Gastrocnemius medialis (tissue), 4 donors: Measurements from ENCODE around the gene NLGN3. TPM values are rescaled to one million over a fixed set of nuclear protein-coding genes. Genes with fewer than 3 reads are reported as not detected.
"Not testable (repeated sequence)": the region's sequence is repeated elsewhere in the genome, so short reads cannot be mapped to it uniquely, and the experiment has no call there.

Experiments
- ATAC-seq, 2 donors: fragments of 150-250 bp; one replicate each; pipeline ENCODE4 v1.9.1; 2016
- DNase-seq, 2 donors: peaks; one replicate each; pipeline ENCODE4 v3.0.0-alpha.2; 2019
- H3K27ac ChIP-seq, 4 donors: fragments of 200-600 bp; sonication (generic); 1 replicate in 1 of 4; 2 replicates in 3 of 4; pipeline ENCODE4 v1.5.1; 2016 to 2018; ENCODE audit warnings: mild to moderate bottlenecking in 2 of 4, moderate library complexity in 1 of 4
- H3K27me3 ChIP-seq, 3 donors: fragments of 200-600 bp; sonication (generic) in 2 of 3; 1 replicate in 1 of 3; 2 replicates in 2 of 3; pipeline versions ENCODE4 v1.5.1 to v1.6.0; 2016 to 2019; ENCODE audit warnings: mild to moderate bottlenecking in 1 of 3, moderate library complexity in 1 of 3
- H3K36me3 ChIP-seq, 2 donors: fragments of 200-600 bp; sonication (generic) in 1 of 2; one replicate each; pipeline ENCODE4 v1.5.1; 2017 to 2018
- H3K4me1 ChIP-seq, 2 donors: fragments of 200-600 bp; sonication (generic) in 1 of 2; one replicate each; pipeline ENCODE4 v1.5.1; 2016 to 2017; ENCODE audit warnings: mild to moderate bottlenecking in 2 of 2
- H3K4me3 ChIP-seq, 4 donors: fragments of 200-600 bp; sonication (generic) in 3 of 4; 1 replicate in 1 of 4; 2 replicates in 3 of 4; pipeline ENCODE4 v1.5.1; 2016 to 2019; ENCODE audit warnings: mild to moderate bottlenecking in 2 of 4
- H3K9me3 ChIP-seq, 3 donors: fragments of 200-600 bp; sonication (generic) in 2 of 3; 1 replicate in 1 of 3; 2 replicates in 2 of 3; pipeline ENCODE4 v1.5.1; 2016 to 2019
- POLR2A ChIP-seq, 2 donors: fragments of 450-650 bp; IDR thresholded peaks; one replicate each; pipeline ENCODE4 v1.6.1; 2017; ENCODE audit warnings: antibody characterized with exemption in 2 of 2, mild to moderate bottlenecking in 2 of 2, moderate library complexity in 2 of 2
- in situ Hi-C, 4 donors: fragments of 200-750 bp; cut with MboI; loops; one replicate each; pipeline versions ENCODE4 v1.15.0 to v1.8.0; 2017; ENCODE audit warnings: low sequenced_read_pairs in 4 of 4
- intact Hi-C: fragments of 100-400 bp; cut with DNase I; formaldehyde crosslinking; loops from one replicate; pipeline ENCODE4 v1.15.1; 2023; ENCODE audit warnings: low total_unique reads
- total RNA-seq, 4 donors: library from RNA; depleted of rRNA; stranded (reverse); fragments of >200 nt; gene quantifications; one replicate each; pipeline versions ENCODE4 v1.1.0 to v1.2.3, GENCODE V29; 2016
- TF ChIP-seq, protein P1 (sequence below), 5 experiments: fragments of 450-650 bp in 3 of 5; fragments of 200-600 bp in 2 of 5; sonication (generic) in 2 of 5; IDR thresholded peaks in 4 of 5; conservative IDR thresholded peaks in 1 of 5; 1 replicate in 4 of 5; 2 replicates in 1 of 5; pipeline ENCODE4 v1.5.1; 2016 to 2019; ENCODE audit warnings: antibody characterized with exemption in 5 of 5, mild to moderate bottlenecking in 3 of 5, moderate library complexity in 3 of 5

NLGN3 gene
- total RNA-seq, 4 donors from 2014 or later = 0.31 to 0.39 (median 0.31) TPM; not detected in 1

DNA sequence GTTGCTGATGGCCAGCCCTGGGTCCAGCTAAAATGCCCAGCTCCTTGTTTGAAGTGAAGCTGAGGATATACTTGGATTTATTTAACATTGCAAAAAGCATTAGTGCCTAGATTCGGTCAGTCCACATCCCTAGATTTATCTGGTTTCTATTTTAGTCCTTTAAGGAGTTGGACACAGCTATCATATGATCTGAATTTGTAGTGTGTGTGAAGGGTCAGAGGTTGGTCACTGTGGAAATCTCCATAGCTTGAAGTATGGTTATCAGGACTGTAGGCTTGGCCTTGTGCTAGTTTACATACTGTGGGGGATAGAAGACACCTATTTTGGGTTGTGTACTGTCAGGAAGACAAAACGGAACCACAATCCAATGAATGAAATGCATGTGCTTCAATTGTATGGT, 28.8 kb downstream of the NLGN3 start:
- Histone ChIP-seq H3K9me3 (no peaks in the 10 kb centered on the region), H3K36me3 (no peaks in the 10 kb centered on the region), H3K27ac (no peak overlapping the region), H3K27me3 (no peaks in the 10 kb centered on the region), H3K4me1 (no peaks in the 10 kb centered on the region), H3K4me3 (no peak overlapping the region)
- in situ Hi-C loops (loop anchor here in 2 of 4 donors (10.0 to 25.0 kb wide), 2 partner anchors 186 to 409 kb away; no protein-coding TSS in a partner anchor), intact Hi-C loops (no loop called here)
- DNase-seq (no peak), ATAC-seq (no peak)
- TF ChIP-seq, protein P1, sequence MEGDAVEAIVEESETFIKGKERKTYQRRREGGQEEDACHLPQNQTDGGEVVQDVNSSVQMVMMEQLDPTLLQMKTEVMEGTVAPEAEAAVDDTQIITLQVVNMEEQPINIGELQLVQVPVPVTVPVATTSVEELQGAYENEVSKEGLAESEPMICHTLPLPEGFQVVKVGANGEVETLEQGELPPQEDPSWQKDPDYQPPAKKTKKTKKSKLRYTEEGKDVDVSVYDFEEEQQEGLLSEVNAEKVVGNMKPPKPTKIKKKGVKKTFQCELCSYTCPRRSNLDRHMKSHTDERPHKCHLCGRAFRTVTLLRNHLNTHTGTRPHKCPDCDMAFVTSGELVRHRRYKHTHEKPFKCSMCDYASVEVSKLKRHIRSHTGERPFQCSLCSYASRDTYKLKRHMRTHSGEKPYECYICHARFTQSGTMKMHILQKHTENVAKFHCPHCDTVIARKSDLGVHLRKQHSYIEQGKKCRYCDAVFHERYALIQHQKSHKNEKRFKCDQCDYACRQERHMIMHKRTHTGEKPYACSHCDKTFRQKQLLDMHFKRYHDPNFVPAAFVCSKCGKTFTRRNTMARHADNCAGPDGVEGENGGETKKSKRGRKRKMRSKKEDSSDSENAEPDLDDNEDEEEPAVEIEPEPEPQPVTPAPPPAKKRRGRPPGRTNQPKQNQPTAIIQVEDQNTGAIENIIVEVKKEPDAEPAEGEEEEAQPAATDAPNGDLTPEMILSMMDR (IDR thresholded peaks at IDR 0.05 in 4 of 5, conservative IDR thresholded peaks at IDR 0.05 in 1 of 5) = no peak
- no peak for TF ChIP-seq POLR2A (IDR thresholded peaks at IDR 0.05)

- DNase-seq (no peak), ATAC-seq (no peak)
- no peak for TF ChIP-seq POLR2A (IDR thresholded peaks at IDR 0.05)
- TF ChIP-seq, protein P1 (IDR thresholded peaks at IDR 0.05 in 4 of 5, conservative IDR thresholded peaks at IDR 0.05 in 1 of 5) = no peak
- H3K27ac ChIP-seq = no peak overlapping the region
- no peak overlapping the region for H3K4me3 ChIP-seq
- in situ Hi-C loops (loop anchor here (5.0 to 25.0 kb wide), 4 partner anchors 187 to 412 kb away; no protein-coding TSS in a partner anchor), intact Hi-C loops (no loop called here)
- H3K9me3 ChIP-seq = no peaks in the 10 kb centered on the region
- no peaks in the 10 kb centered on the region for H3K4me1 ChIP-seq
- no peaks in the 10 kb centered on the region for H3K36me3 ChIP-seq
- no peaks in the 10 kb centered on the region for H3K27me3 ChIP-seq
Observed at GRCh38 chrX:71174795-71175194, 30.2 kb downstream of the NLGN3 start.

DNA sequence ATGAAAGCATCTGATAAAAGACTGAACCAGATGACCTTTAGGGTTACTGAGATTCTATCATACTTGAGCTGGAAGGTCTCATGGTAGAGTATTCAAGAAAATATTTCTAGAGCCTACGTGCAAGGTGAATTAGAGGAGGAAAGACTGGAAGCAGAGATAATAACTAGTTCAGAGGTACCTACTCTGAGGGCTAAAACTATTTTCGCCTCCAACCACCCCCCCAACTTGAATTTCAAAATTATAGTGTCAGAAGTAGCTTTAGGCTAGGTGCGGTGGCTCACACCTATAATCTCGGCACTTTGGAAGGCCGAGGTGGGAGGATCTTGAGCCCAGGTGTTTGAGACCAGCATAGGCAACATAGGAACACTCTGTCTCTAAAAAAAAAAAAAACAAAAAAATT, 30.9 kb downstream of the NLGN3 start:
- ATAC-seq (no peak), DNase-seq (no peak)
- H3K4me1 ChIP-seq = no peaks in the 10 kb centered on the region
- no peak overlapping the region for H3K27ac ChIP-seq
- H3K36me3 ChIP-seq = no peaks in the 10 kb centered on the region
- no peaks in the 10 kb centered on the region for H3K9me3 ChIP-seq
- H3K27me3 ChIP-seq = no peaks in the 10 kb centered on the region
- no peak for TF ChIP-seq POLR2A (IDR thresholded peaks at IDR 0.05)
- TF ChIP-seq, protein P1 (IDR thresholded peaks at IDR 0.05 in 4 of 5, conservative IDR thresholded peaks at IDR 0.05 in 1 of 5) = no peak
- no peak overlapping the region for H3K4me3 ChIP-seq
- in situ Hi-C loops (loop anchor here (5.0 to 25.0 kb wide), 3 partner anchors 403 to 413 kb away; no protein-coding TSS in a partner anchor), intact Hi-C loops (no loop called here)

GRCh38 chrX:71177327-71177726, 32.7 kb downstream of the NLGN3 start:
- no peak overlapping the region for H3K4me3 ChIP-seq
- ATAC-seq (no peak), DNase-seq (no peak)
- H3K27me3 ChIP-seq = no peaks in the 10 kb centered on the region
- no peaks in the 10 kb centered on the region for H3K9me3 ChIP-seq
- intact Hi-C loops (no loop called here), in situ Hi-C loops (loop anchor here (5.0 to 25.0 kb wide), 3 partner anchors 405 to 415 kb away; no protein-coding TSS in a partner anchor)
- no peak for TF ChIP-seq POLR2A (IDR thresholded peaks at IDR 0.05)
- TF ChIP-seq, protein P1 (IDR thresholded peaks at IDR 0.05 in 4 of 5, conservative IDR thresholded peaks at IDR 0.05 in 1 of 5) = no peak
- no peaks in the 10 kb centered on the region for H3K36me3 ChIP-seq
- H3K4me1 ChIP-seq = no peaks in the 10 kb centered on the region
- no peak overlapping the region for H3K27ac ChIP-seq

DNA sequence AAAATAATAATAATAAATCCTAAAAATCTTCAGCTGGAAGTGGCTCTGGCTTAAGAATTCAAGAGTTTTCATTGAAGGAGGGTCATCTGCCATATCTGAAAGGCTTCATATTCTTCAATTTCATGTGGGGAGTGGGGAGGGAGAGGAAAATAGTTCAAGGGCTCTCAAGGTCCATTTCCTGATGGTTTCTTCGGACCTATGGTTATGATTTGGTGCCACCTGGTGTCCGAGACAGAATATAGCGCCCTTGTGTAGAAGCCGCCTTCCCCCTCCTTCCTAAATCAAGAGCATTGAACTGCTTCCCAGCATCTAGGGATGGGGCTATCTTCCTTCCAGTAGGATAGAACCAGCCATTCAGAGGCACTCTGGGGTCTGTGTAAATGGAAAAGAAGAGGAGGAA, 34.3 kb downstream of the NLGN3 start:
- no peak overlapping the region for H3K4me3 ChIP-seq
- ATAC-seq = peak in 1 of 2 donors; percentile 14
- TF ChIP-seq, protein P1 (IDR thresholded peaks at IDR 0.05 in 4 of 5, conservative IDR thresholded peaks at IDR 0.05 in 1 of 5) = peak; percentile 52 to 71 (median 61)
- TF ChIP-seq POLR2A (IDR thresholded peaks at IDR 0.05) = no peak
- H3K27me3 ChIP-seq = no peaks in the 10 kb centered on the region
- H3K9me3 ChIP-seq = no peaks in the 10 kb centered on the region
- peak overlapping the region in 1 of 4 donors; percentile 41 for H3K27ac ChIP-seq
- peak; percentile 7 to 39 for DNase-seq
- H3K4me1 ChIP-seq = no peaks in the 10 kb centered on the region
- in situ Hi-C loops = loop anchor here (5.0 to 25.0 kb wide), 3 partner anchors 407 to 417 kb away; no protein-coding TSS in a partner anchor
- H3K36me3 ChIP-seq = no peaks in the 10 kb centered on the region
- intact Hi-C loops = loop anchor here (1.0 to 2.0 kb wide), 2 partner anchors 61 to 84 kb away; partner anchors contain the start of genes FOXO4 and MED12

GRCh38 chrX:71180579-71181265, 36.1 kb downstream of the NLGN3 start:
- DNase-seq, H3K4me3 ChIP-seq, H3K36me3 ChIP-seq, H3K4me1 ChIP-seq, H3K9me3 ChIP-seq, ATAC-seq, H3K27me3 ChIP-seq: not testable (repeated sequence)
- in situ Hi-C loops (loop anchor here in 2 of 4 donors (25.0 kb wide), 1 partner anchor 418 kb away; no protein-coding TSS in a partner anchor), intact Hi-C loops (loop anchor here (2.0 to 5.0 kb wide), 4 partner anchors 72 to 1048 kb away; partner anchors contain the start of genes IGBP1 and ZMYM3)
- H3K27ac ChIP-seq = peak overlapping the region; percentile 86 to 91 (median 90)
